NCI-H146 treated with DMSO at 0.1 percent for 48 hours (cell line): ENCODE data around the gene SFT2D2.
A peak's percentile ranks its signal among the peaks of the same experiment; 100 is the strongest.

Experiments used
- DNase-seq: peaks from one replicate; lab custom pipeline; 2025; ENCODE audit not compliant: unreplicated experiment; lab: John Stamatoyannopoulos, UW

SFT2D2 gene

GRCh38 chr1:168221275-168221674 lies 4.5 kb upstream of the SFT2D2 start:
- no peak for DNase-seq

GRCh38 chr1:168223261-168223660 lies 2.5 kb upstream of the SFT2D2 start:
- no peak for DNase-seq

DNA sequence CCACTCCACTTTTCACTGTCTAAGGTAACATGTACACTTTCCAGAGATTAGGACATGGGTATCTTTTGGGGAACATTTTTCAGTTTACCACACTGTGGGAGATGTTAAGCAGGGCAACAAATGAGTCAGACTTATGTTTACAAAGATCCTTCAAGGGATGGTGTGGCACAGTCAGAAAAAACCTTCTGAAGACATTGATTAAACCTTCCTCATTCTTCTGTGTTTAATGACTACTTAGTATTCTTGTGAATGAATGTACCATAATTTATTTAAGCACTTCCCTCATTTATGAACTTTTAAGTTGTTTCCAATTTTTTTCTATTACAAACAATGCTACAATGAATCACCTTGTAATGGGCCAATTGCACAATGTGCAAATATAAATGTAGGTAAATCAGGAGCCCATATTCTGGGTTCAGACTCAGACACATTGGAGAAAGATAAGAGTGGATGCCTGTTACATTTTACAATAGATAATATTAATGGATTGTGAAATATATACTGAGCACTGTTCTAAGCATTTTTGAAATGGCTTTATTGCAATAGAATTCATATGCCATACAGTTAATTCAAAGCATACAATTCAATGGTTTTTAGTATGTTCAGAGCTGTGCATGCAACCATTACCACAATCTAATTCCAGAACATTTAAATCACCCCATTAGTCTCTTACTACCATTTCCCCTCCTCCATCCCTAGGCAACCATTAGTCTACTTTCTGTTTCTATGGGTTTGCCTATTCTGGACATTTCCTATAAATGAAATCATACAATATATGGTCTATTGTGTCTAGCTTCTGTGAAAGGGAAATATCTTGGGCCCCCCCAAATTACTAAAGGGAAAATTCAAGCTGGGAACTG lies 1.9 kb upstream of the SFT2D2 start:
- DNase-seq: no peak

GRCh38 chr1:168224991-168225390 lies 813 bp upstream of the SFT2D2 start:
- no peak for DNase-seq

DNA sequence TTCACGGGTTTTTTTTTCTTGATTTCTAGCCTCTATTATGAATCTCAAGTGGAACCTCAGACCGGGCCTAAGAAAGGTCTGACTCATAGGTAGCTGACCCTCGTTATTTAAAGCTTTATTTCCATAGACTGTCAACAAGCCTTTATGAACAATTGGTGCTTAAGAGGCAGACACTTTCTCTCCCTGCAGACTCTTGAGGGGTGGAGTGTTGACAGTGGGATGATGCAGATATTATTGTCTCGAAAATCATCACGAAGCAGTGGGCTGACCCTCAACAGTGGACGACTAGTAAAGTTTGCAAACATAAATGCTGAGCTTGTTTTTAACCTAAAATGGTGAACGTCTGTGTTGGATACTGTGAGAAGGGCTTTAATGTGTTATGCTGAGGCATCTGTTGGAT lies 1.8 kb downstream of the SFT2D2 start:
- DNase-seq: no peak

DNA sequence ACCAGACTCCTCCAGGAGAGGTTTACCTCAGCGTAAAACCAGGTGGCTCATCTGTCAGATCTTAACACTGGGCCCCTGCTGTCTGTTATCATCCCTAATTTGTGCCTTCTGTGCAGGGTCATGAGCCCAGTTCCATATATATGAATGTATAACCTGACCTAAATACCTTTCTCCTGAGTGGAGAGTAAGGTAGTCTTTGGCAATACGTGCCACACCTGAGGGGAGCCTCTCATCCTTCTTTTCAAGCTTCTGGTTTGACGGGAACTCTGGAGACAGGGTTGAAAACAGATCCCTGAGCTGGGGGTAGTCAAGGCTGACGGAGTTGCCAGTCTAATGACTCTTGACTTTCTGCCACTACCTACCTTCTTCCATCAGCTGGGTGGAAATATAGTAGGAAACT lies 4.1 kb downstream of the SFT2D2 start:
- DNase-seq: no peak

DNA sequence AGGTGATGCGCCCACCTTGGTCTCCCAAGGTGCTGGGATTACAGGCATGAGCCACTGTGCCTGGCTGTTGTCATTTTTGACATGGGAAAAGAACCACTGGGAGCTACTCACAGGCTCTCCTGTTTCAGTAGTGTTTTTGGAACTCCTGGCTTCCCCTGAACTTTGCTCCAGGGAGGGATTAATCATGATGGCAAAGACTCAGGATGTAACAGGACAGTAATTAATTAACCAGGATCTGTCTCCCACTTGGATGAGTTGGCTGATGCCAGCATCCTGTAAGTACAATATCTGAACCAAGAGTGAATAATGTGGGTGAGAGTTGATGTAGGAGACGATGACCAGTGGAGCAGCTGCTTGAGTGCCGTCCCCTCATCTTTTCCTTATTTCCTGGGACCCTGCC lies 4.9 kb downstream of the SFT2D2 start:
- DNase-seq: no peak

GRCh38 chr1:168234846-168235547 lies 9.2 kb downstream of the SFT2D2 start:
- DNase-seq: peak; percentile 11

- no peak for DNase-seq
Measured at GRCh38 chr1:168235548-168235885, 9.7 kb downstream of the SFT2D2 start.

DNA sequence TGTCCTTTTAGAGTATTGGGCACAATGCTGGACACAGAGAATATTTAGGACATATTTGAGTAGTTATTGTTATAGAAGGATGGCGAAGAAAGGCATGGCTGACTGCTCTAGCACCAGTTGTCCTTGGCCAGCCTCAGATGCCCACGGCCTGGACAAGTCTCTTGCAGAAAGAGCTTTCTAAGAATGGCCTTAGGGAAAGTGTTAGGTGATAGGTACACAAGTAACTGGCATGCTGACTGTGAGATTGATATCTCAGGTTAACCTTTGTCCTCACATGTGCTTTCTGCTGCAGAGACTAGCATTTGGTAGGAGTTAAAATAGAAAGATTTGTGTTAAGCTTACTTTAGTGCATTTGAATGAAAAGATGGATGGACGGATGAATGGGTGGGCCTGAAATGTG lies 10.1 kb downstream of the SFT2D2 start:
- DNase-seq: no peak

DNA sequence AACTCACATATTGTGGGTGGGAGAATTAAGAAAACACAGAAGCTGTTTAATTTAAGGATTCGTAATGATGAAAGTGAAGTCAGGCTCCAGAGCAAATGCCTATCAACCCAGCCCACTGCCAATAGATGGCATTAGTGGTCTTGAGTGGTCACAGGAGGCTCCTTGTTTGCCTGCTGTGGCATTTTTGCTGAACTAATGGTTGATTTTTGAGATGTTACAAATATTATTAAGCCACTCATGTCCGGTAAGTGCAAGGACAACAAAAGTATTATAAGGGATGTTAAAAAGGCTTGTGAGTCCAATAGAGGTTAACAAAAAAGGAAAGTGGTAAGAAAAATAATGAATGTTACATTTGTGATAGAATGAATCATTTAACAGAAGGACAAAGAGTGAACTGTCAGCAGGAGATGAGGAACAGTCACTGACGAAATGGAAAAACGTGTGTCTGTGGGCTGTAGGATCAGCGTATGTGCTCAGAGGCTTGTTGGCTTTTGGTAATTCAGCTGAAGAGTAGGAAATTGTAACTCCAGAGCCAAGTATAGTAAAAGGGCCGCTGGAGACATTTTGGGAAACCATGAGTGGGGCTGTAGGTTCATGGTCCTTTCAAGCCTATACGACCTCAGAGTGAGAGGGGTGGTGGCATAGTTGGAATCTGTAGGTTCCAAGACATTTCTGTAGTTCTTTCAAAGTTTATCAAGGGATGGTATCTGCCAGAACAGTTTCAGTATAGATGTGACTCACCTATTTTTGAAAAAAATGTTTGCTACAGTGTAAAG lies 11.2 kb downstream of the SFT2D2 start:
- DNase-seq: no peak

DNA sequence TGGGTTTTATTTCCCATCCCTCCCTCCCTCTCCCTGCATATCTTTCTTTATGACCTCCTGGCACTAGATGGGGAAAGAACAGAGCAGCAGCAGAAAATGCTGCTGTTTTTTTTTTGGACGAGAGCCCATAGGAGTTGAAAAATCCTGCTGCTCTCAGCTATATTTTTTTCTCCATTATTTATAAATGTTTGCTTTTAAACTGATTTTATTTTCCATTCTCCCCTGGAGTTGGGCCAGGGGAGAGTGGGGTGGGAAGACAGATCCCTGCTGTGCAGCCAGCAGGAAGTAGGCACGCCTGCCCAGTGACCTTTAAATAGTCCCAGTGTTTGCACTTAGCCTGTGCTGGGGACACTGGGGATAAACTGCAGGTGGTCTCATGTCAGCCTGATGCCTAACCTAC lies 17.4 kb downstream of the SFT2D2 start:
- DNase-seq: peak; percentile 65

GRCh38 chr1:168243636-168244212 lies 17.9 kb downstream of the SFT2D2 start:
- no peak for DNase-seq

GRCh38 chr1:168245042-168245441 lies 19.2 kb downstream of the SFT2D2 start:
- no peak for DNase-seq

DNA sequence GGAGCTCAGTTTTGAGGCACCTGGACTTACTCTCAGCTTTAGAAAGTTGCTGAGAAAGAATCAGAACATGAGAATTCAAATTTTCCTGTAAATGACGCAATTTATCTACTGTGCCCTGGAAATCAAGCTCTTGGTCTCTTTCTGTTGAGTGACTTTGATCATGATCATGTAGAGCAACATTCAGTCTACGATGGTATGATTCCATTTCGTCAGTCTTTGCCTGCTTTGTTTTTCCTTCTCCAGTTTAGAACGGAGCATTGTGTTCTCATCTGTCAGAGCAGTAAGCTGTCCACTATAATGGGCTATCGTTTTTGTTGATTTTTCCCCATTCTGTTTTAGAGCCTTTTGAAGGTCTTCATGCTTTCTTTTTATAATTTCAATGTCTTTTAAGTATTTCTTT lies 20.7 kb downstream of the SFT2D2 start:
- DNase-seq: no peak

DNA sequence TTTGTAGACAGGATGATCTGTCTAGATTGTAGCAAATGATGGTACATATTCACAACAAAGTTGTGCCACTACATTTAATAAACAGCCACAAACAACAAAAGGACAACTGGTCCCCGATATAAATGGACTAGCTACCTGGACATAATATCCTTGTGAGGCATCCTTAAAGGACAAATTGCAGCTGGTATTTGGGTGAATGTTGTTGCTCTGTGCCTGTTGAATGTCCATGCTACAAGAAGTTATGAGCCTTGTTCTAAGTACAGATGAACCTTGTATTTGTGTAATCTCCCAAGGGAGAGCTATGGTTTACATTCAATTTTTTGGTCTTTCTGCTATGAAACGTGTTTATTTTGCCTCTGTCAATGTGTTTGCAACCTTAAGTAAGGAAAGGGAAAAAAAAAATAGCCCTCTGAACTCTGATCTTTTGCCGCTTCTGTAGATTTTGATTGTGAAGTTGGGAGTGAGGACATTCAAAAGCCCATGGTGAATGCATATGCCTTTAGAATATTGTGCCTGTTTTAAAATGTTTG lies 26.5 kb downstream of the SFT2D2 start:
- DNase-seq: no peak

GRCh38 chr1:168256164-168256563 lies 30.4 kb downstream of the SFT2D2 start:
- DNase-seq: no peak

- no peak for DNase-seq
Measured at GRCh38 chr1:168257397-168257796, 31.6 kb downstream of the SFT2D2 start.

GRCh38 chr1:168259567-168259966 lies 33.8 kb downstream of the SFT2D2 start:
- DNase-seq: no peak

- DNase-seq: peak; percentile 83
Measured at GRCh38 chr1:168260393-168260792, 34.6 kb downstream of the SFT2D2 start.

DNA sequence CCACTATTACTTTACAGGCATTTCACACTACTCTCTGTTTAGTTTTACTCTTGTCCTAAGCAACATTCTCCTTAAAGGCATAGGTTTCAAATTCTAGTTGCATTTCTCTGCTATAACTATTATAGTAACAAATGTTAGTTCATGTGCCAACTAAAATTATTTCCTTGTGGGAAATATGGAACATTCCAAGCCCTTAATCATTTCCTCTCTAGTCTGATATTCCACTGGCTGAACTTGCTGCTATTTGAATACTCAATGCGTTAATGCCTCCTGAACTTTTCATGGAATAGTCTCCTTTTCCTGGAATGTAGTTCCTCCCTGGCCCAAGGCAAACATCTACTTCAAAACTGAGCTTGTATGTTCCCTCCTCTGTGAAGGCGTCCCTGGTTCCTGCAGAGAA lies 35.6 kb downstream of the SFT2D2 start:
- DNase-seq: no peak
